Measurements from ENCODE around the gene PAK3.

The PAK3 gene

GRCh38 chrX:111133389-111133788, 37.4 kb downstream of the PAK3 start:
- DNase-seq (ENCODE audit: low read depth): no peak

DNA sequence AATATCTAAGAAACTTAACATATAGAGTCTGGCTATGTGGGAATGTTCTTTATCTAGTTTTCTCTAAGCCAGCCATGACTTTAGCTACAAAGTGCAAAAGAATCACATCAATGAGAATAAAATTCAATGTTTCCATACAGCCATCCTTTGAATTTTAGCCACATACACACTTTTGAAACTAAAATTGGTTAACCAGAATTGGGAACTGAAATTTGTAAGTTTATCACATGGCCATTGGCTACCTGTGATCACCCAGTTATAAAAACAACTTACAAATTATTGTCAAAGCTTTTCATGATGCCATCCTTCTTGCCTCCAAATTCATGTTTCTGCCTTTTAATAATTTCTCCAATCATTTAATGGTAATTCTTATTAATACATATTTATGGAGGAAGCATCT, 49.9 kb downstream of the PAK3 start:
- no peak for DNase-seq (ENCODE audit: low read depth)

DNA sequence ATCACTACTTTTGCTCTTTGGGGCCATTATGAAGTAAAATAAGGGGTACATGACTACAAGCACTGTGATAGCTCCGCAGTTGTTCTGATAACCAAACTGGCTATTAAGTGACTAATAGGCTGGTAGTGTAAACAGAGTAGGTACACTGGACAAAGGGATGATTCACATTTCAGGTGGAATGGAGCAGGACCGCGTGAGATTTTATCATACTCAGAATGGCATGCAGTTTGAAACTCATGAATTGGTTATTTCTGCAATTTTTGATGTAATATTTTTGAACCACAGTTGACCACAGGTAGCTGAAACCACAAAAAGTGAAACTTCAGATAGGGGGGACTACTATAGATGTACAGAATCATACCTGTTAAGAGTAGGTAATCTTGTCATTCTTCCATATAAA, 55.8 kb downstream of the PAK3 start:
- no peak for DNase-seq (ENCODE audit: low read depth)

DNA sequence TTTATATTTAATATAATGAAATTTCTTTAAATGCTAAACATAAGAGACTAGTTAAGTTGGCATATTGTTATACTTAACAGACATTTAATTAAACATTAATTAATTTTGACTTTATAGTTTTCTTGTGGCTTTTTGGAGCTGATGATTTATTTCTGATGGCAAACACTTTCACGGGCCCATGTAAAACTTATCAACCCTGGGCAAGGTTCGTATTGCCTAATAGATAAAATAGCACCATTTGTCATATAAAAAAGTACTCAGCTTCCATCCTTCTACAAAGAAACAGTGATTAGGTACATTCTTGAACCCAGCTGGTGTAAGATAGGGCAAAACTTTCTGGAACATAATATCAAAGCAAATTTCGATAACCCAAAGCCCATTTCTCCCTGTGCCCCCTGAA, 63.2 kb downstream of the PAK3 start:
- no peak for DNase-seq (ENCODE audit: low read depth)

- no peak for DNase-seq (ENCODE audit: low read depth)
These were observed 68.7 kb downstream of the PAK3 start for GRCh38 chrX:111164728-111165127.

DNA sequence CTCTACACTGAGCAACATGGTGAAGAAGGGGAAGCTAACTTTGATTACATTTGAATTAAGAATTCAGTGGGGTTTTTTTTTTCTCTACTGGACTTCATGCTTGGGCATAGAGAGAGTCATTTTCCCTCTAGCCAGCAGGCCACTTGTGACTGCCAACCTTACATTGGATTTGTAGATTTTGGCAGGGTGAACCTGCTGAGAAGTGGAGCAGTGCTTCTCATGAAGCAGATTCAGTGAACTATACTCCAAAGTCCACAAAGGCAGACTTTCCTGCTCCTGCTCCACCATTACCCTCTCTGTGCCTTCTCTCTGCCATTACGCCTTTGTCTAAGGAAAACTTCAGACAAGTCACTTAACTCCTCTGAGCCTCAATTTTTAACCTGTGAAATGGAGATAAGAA, 69.9 kb downstream of the PAK3 start:
- DNase-seq (ENCODE audit: low read depth): no peak

- DNase-seq (ENCODE audit: low read depth): no peak
These were observed 71.3 kb downstream of the PAK3 start for GRCh38 chrX:111167334-111167733.

GRCh38 chrX:111168314-111168713, 72.3 kb downstream of the PAK3 start:
- no peak for DNase-seq (ENCODE audit: low read depth)

GRCh38 chrX:111169141-111169540, 73.2 kb downstream of the PAK3 start:
- no peak for DNase-seq (ENCODE audit: low read depth)

DNA sequence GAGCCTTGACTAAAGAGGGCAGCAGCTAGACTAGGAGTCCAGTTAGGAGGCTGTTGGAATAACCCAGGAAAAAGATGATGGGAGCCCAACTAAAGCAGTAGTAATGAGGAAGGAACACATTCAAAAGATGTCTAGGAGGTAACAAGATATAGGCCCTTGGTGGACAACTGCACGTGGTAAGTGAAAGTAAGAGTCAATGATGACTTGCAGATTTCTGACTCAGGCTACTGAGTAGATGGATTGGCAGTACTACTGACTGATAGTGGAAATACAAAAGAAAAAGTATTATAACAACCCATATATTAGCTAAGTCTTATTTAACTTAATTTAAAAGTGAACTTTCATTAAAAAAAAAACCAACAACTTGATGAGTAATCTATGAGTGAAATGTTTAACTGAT, 74.0 kb downstream of the PAK3 start:
- DNase-seq (ENCODE audit: low read depth): no peak

DNA sequence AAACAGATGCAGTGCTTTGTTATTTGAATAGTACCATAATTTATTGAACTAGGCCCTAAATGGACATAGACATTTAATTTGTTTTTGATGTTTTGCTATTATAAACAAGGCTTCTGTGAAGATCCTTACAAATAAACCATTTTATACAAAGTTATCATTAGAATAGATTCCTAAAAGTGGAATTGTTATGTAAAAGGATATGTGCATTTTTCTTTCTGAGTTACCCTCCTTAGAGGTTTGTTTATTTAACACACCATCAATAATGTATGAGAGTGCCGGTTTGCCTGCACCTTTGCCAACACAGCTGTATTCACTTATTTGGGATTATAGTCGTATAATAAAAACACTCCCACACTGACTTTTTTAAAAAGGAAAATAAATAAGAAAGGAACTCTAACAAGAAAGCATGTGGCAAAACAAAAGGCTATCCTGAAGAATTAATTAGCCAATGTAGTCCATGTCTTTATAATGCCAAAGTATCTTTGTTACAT, 84.8 kb downstream of the PAK3 start:
- DNase-seq (ENCODE audit: low read depth): no peak

GRCh38 chrX:111181951-111182350, 86.0 kb downstream of the PAK3 start:
- DNase-seq (ENCODE audit: low read depth): no peak

DNA sequence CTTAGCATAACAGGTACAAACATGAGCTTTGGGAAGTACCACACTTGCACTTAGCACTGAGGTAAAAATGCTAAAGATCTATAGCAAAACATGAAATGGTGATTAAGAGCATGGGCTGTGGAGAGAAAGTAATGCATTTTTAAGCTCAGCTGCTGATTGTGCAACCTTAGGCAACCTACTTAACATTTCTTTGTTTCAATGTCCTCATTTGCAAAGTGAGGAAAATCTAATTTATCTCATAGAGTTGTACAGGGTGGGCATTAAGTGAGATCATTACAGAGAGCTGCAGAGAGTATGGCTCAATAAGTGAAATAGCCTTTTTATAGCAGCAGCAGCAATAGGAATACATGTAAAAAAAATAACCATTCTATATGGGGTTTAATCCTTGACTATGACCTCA, 87.0 kb downstream of the PAK3 start:
- no peak for DNase-seq (ENCODE audit: low read depth)

- DNase-seq (ENCODE audit: low read depth): no peak
These were observed 95.6 kb downstream of the PAK3 start for GRCh38 chrX:111191598-111191997.

DNA sequence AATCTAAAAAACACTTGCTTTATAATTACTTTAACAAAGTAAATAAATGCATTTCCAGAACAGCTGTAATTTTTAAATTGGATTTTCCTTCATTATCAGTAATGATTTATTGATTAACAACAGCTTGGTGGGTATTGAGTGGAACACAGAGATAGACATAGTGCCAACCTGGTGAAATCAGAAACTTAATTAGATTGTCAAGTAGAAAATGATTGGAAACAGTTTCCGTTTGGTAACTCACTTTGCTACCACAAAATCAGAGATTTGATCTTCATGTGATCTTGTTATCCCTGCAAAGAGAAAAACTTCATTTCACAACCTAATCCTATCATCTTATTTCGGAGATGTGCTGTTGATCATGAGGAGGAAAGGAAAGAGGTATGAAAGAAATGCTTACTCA, 103.5 kb downstream of the PAK3 start:
- no peak for DNase-seq (ENCODE audit: low read depth)

GRCh38 chrX:111200327-111200726, 104.3 kb downstream of the PAK3 start:
- DNase-seq (ENCODE audit: low read depth): no peak

GRCh38 chrX:111207851-111208250, 111.9 kb downstream of the PAK3 start:
- no peak for DNase-seq (ENCODE audit: low read depth)

DNA sequence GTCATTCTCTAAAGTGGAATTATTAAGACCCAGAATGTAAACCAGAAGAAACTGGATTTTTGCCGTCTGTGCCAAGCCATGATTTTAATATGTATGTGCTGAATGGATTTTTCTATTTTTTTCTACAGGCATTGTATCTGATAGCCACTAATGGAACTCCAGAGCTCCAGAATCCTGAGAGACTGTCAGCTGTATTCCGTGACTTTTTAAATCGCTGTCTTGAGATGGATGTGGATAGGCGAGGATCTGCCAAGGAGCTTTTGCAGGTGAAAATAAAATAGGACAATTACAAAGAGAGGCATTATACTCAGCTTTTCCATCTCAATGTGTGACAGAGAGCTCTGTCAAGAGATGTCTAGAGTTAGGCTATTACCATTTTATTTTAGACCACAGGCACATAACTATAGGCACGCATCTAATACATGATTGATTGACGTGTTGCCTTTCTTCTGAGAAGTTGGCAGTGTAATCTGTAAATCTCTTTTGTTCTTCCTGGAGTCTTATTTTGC, 120.4 kb downstream of the PAK3 start:
- DNase-seq (ENCODE audit: low read depth): no peak

DNA sequence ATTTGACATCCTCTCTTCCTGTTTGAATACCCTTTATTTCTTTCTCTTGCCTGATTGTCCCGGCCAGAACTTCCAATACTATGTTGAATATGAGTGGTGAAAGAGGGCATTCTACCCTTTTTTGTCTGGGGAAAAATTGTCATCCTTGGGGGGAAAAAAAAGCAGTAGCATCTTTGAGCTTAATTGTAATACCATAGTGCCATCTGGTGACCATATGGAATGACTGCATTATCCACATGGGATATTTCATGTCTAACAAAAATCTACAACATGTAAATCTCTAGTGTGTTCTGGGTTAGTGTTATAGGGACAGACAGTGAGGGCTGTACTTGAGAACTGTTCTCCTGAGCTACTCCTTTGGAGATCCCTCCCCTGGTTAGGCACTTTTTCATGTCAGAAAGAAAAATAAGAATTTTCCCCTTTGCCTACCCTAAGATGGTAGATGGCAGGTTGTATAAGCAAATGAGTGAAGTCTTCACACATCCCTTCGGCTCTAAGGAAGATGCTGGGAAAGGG, 148.3 kb downstream of the PAK3 start:
- DNase-seq (ENCODE audit: low read depth): no peak

DNA sequence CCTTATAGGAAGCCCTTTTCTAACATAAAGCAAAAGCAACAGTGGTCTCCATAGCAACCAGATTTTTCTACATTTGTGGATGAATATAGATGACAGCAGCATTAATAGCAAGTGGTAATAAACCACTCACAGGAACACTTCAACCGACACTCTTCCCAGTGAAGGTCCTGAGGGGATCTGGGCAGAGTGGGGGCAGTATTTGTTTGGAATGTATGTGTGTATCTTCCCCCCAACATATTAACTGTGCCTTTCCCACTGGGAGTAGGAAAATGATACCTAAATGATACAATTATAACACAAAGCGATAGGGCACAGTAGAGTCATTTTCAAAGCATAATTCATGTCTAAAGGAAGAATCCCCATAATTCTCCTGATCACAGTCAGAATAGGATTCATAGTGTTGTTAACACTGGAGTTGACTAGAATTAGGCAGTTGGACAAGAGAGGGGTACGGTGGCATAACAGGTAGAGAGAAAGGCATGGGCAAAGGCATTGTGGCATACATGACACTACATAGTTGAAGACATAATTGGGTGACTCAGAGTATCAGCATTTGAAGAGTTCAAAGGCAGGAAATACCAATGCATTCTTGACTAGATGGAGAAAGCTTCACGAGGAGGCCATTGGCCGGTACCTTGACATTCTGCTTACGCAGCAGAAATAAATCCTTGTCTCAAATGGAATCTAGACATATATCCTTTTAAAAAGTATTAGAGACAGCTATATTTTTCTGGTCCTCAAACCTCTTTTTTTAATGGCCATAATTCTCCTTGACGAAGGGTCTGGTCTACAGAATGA, 159.1 kb downstream of the PAK3 start:
- no peak for DNase-seq (ENCODE audit: low read depth)

GRCh38 chrX:111257733-111258132, 161.7 kb downstream of the PAK3 start:
- DNase-seq (ENCODE audit: low read depth): no peak

- no peak for DNase-seq (ENCODE audit: low read depth)
These were observed 163.6 kb downstream of the PAK3 start for GRCh38 chrX:111259559-111259958.

GRCh38 chrX:111260451-111260850, 164.5 kb downstream of the PAK3 start:
- DNase-seq (ENCODE audit: low read depth): no peak

DNA sequence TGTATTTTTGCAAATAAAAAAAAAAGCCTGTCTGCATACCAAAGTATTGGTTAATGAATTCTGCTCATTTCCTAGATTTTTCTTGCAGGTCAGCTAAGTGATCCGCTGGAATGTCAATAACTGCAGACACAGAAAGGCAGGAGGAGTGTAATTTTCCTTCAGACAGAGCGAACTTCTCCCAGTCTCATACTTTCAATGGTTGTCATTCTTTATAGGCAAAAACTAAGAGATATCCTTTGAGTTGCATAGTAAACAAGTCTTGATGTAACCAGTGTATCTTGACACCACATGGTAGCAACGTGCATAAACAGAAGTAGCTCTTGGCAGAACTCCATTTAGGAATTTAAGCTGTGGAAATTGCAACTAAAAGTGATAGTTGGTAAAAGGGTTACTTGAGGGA, 166.1 kb downstream of the PAK3 start:
- no peak for DNase-seq (ENCODE audit: low read depth)
